KMS-11 (cell line): ENCODE results near the gene PKN3.

ENCODE experiments used
- H2AFZ ChIP-seq: fragments of 200-600 bp; sonication (generic); 2 replicates; pipeline ENCODE4 v1.6.1; 2016; ENCODE audit warnings: antibody characterized with exemption, mixed run types, low read depth
- H3K27ac ChIP-seq: fragments of 200-600 bp; sonication (generic); 2 replicates; pipeline ENCODE4 v1.6.1; 2016; ENCODE audit warnings: mild to moderate bottlenecking, mixed run types
- H3K27me3 ChIP-seq: fragments of 200-600 bp; sonication (generic); 2 replicates; pipeline ENCODE4 v1.6.1; 2017; ENCODE audit warnings: mild to moderate bottlenecking, low read depth, mixed run types, moderate library complexity; ENCODE audit not compliant: insufficient read depth
- H3K36me3 ChIP-seq: fragments of 200-600 bp; sonication (generic); 2 replicates; pipeline ENCODE4 v1.6.1; 2017; ENCODE audit warnings: mild to moderate bottlenecking, mixed run types; ENCODE audit not compliant: insufficient read depth
- H3K4me1 ChIP-seq: fragments of 200-600 bp; sonication (generic); 2 replicates; pipeline ENCODE4 v1.6.1; 2016; ENCODE audit warnings: mild to moderate bottlenecking, low read depth, mixed run types; ENCODE audit not compliant: poor library complexity, severe bottlenecking
- H3K4me2 ChIP-seq: fragments of 200-600 bp; sonication (generic); 2 replicates; pipeline ENCODE4 v1.7.0; 2016; ENCODE audit warnings: mild to moderate bottlenecking, mixed run types
- H3K4me3 ChIP-seq: fragments of 200-600 bp; sonication (generic); IDR thresholded peaks from 2 replicates; pipeline ENCODE4 v1.6.1; 2017; ENCODE audit warnings: low read depth, low read length, mixed read lengths; ENCODE audit not compliant: insufficient read depth
- H3K79me2 ChIP-seq: fragments of 200-600 bp; sonication (generic); 2 replicates; pipeline ENCODE4 v1.6.1; 2016; ENCODE audit warnings: low read depth, mixed run types; ENCODE audit not compliant: insufficient read depth
- H3K9ac ChIP-seq: fragments of 200-600 bp; sonication (generic); 2 replicates; pipeline ENCODE4 v1.6.1; 2016; ENCODE audit warnings: mild to moderate bottlenecking, mixed run types
- H4K20me1 ChIP-seq: fragments of 200-600 bp; sonication (generic); 2 replicates; pipeline ENCODE4 v1.6.1; 2016; ENCODE audit warnings: mild to moderate bottlenecking, mixed run types; ENCODE audit not compliant: insufficient read depth
- TF ChIP-seq, protein P1 (sequence below): fragments of 200-600 bp; sonication (generic); conservative IDR thresholded peaks from 2 replicates; pipeline ENCODE4 v1.6.1; 2017; ENCODE audit warnings: low read depth, mild to moderate bottlenecking, antibody characterized with exemption, low read length, moderate library complexity, mixed read lengths

Gene PKN3

DNA sequence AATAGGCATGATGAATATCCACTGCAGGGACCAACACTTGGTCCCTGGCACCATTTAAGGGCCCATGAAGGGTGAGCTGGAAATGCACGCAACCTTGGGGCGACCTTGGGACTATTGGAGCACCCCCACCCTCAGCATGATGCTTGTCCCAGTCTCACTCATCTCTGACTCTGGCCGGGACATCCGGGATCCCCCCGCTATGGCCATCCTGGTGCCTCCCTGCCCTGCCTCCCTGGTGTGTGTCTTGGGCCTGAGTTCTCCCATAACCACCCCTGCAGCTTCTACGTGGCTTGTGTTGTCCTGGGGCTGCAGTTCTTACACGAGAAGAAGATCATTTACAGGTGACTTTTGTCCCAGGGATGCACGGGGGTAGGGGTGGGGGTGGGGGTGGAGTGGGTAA, 15.7 kb downstream of the PKN3 start:
- TF ChIP-seq, protein P1, sequence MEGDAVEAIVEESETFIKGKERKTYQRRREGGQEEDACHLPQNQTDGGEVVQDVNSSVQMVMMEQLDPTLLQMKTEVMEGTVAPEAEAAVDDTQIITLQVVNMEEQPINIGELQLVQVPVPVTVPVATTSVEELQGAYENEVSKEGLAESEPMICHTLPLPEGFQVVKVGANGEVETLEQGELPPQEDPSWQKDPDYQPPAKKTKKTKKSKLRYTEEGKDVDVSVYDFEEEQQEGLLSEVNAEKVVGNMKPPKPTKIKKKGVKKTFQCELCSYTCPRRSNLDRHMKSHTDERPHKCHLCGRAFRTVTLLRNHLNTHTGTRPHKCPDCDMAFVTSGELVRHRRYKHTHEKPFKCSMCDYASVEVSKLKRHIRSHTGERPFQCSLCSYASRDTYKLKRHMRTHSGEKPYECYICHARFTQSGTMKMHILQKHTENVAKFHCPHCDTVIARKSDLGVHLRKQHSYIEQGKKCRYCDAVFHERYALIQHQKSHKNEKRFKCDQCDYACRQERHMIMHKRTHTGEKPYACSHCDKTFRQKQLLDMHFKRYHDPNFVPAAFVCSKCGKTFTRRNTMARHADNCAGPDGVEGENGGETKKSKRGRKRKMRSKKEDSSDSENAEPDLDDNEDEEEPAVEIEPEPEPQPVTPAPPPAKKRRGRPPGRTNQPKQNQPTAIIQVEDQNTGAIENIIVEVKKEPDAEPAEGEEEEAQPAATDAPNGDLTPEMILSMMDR, result no peak
- Histone ChIP-seq H4K20me1 (no peaks in the 10 kb centered on the region), H3K27me3 (no peaks in the 10 kb centered on the region), H2AFZ (no peak overlapping the region), H3K9ac (no peak overlapping the region), H3K4me1 (no peaks in the 10 kb centered on the region), H3K4me2 (no peak overlapping the region), H3K27ac (no peak overlapping the region), H3K79me2 (no peaks in the 10 kb centered on the region), H3K4me3 (no peak overlapping the region), H3K36me3 (no peaks in the 10 kb centered on the region)

DNA sequence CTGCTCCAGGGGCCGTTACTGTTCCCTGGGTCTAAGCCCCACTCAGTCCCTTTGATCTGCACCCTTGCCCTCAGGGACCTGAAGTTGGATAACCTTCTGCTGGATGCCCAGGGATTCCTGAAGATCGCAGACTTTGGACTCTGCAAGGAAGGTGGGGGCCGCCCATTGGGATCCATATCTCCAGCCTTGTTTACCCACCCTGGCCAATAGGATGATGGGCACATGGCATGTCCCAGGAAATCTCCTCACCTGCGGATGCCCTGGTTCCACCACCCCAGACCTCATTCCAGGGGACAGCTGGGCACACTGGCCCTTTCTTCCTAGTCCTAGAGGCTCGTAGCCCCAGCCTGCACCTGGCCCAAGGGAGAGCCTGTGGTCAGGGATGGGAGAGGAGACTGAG, 16.2 kb downstream of the PKN3 start:
- H3K27ac ChIP-seq, result no peak overlapping the region
- no peaks in the 10 kb centered on the region for H4K20me1 ChIP-seq
- TF ChIP-seq, protein P1, result no peak
- H3K4me3 ChIP-seq, result no peak overlapping the region
- no peak overlapping the region for H2AFZ ChIP-seq
- H3K4me1 ChIP-seq, result no peaks in the 10 kb centered on the region
- H3K4me2 ChIP-seq, result no peak overlapping the region
- no peaks in the 10 kb centered on the region for H3K79me2 ChIP-seq
- no peaks in the 10 kb centered on the region for H3K36me3 ChIP-seq
- H3K9ac ChIP-seq, result no peak overlapping the region
- H3K27me3 ChIP-seq, result no peaks in the 10 kb centered on the region

DNA sequence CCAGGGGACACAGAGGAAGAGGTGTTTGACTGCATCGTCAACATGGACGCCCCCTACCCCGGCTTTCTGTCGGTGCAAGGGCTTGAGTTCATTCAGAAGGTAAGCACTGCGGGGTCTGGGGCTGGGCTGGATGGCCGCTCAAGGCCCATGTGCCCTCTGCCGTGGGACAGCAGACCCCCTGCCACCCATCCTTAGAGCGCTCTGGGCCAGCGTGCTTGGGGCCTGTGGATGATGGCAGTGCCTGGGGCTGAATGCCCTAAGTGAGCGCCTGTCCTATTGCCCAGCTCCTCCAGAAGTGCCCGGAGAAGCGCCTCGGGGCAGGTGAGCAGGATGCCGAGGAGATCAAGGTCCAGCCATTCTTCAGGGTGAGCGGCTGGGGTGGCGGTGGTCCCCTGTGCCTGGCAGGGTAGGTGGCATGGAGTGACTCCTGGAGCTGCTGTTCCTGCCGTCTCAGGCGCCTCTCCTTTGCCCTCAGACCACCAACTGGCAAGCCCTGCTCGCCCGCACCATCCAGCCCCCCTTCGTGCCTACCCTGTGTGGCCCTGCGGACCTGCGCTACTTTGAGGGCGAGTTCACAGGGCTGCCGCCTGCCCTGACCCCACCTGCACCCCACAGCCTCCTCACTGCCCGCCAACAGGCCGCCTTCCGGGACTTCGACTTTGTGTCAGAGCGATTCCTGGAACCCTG, 17.8 kb downstream of the PKN3 start:
- no peak overlapping the region for H3K27ac ChIP-seq
- TF ChIP-seq, protein P1, result no peak
- no peaks in the 10 kb centered on the region for H3K79me2 ChIP-seq
- no peak overlapping the region for H3K4me3 ChIP-seq
- H3K4me2 ChIP-seq, result no peak overlapping the region
- no peaks in the 10 kb centered on the region for H3K36me3 ChIP-seq
- H3K27me3 ChIP-seq, result no peaks in the 10 kb centered on the region
- peaks cover 8% of the 10 kb centered on the region for H3K4me1 ChIP-seq
- no peaks in the 10 kb centered on the region for H4K20me1 ChIP-seq
- no peak overlapping the region for H2AFZ ChIP-seq
- no peak overlapping the region for H3K9ac ChIP-seq

DNA sequence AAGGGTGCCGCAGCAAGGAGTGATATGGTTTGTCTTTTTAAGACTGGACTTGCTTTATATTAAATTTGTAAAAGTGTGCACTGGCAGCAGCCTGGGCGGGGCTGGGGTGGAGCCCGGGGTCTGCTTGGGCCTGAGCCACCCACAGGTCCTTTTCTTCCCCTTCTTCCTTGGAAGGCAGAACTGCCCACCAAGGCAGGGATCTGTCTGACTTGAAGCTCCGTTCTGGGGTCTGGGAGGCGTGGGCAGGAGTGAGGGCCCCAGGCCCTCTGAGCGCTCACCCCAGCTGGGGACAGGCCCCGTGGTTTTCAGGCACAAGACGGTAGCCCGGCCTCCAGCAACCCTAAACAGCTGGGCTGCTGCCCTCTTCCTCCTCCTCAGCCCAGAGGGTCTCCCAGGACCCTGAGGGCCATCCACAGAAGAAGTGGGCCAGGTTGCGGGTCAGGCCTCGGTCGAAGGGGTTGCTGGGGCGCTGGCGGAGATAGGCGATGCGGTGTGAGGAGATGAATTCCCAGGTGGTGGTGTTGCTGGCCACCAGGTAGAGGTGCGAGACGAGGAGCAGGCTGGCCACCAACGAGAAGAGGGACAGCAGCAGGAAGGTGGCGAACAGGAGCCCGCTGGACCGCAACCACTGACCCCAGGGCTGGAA, 18.7 kb downstream of the PKN3 start:
- Histone ChIP-seq H2AFZ (no peak overlapping the region), H3K9ac (no peak overlapping the region), H3K36me3 (no peaks in the 10 kb centered on the region), H3K4me2 (no peak overlapping the region), H3K79me2 (no peaks in the 10 kb centered on the region), H3K27ac (no peak overlapping the region), H3K27me3 (no peaks in the 10 kb centered on the region), H4K20me1 (no peaks in the 10 kb centered on the region), H3K4me1 (peaks cover 13% of the 10 kb centered on the region), H3K4me3 (no peak overlapping the region)
- TF ChIP-seq, protein P1, result no peak
